Astrocyte (in vitro differentiated cells and primary cell): ENCODE results near the gene ANAPC16.

Experiments used
- CTCF ChIP-seq: IDR thresholded peaks from 2 replicates; pipeline ENCODE4 v1.5.1; 2011; ENCODE audit warnings: low read depth, mild to moderate bottlenecking, inconsistent platforms, low read length, moderate library complexity; ENCODE audit not compliant: insufficient read depth
- EZH2 ChIP-seq: IDR thresholded peaks from 2 replicates; pipeline ENCODE4 v1.6.1; 2012; ENCODE audit warnings: mild to moderate bottlenecking, low read length, inconsistent platforms; ENCODE audit not compliant: insufficient read depth

DNA sequence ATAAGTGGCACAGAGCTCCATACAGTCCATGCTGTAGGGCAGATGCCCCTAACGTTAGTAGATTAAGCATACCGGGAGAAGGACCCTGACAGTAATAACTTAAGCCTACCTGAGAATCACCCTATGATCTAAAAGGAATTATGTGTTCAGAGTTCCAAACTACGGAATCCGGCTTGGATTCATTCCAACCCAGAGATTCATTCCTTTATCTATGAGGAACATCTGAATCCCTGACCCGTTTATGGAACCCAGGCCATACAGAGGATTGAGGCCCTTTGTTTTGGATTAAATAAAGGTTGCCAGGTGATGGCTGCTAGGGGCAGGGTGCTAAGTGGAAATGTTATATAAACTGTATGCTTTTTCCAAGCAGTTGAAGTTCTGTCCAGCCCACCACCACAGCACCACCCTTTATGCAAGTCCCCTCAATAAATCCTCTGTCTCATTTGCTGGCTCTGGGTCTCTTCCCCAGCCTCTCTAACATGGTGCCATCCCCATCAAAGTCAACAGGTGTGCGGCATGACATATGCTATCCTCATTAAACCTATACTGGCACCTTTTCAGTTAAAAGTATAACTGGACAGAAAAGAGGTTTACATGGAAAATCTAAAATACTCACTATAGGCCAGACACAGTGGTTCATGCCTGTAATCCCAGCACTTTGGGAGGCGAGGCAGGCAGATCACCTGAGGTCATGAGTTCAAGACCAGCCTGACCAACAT lies 9.1 kb upstream of the ANAPC16 start:
- no peak for TF ChIP-seq CTCF
- no peak for TF ChIP-seq EZH2
